Cortex of kidney (tissue), 1 donor: ENCODE results near the gene ROR1.

Experiments
- DNase-seq: peaks from one replicate; lab custom pipeline; 2025; lab: John Stamatoyannopoulos, UW

ROR1 gene

GRCh38 chr1:63935553-63935952, 161.7 kb downstream of the ROR1 start:
- DNase-seq = no peak

GRCh38 chr1:63936276-63936675, 162.5 kb downstream of the ROR1 start:
- no peak for DNase-seq

- DNase-seq = no peak
These were observed 163.0 kb downstream of the ROR1 start for GRCh38 chr1:63936801-63937200.

- no peak for DNase-seq
These were observed 163.7 kb downstream of the ROR1 start for GRCh38 chr1:63937461-63938022.

- no peak for DNase-seq
These were observed 166.6 kb downstream of the ROR1 start for GRCh38 chr1:63940440-63940839.

GRCh38 chr1:63943393-63943792, 169.6 kb downstream of the ROR1 start:
- DNase-seq = no peak

GRCh38 chr1:63945943-63946342, 172.1 kb downstream of the ROR1 start:
- DNase-seq = no peak

GRCh38 chr1:63946866-63947491, 173.2 kb downstream of the ROR1 start:
- no peak for DNase-seq

- DNase-seq = no peak
These were observed 174.1 kb downstream of the ROR1 start for GRCh38 chr1:63947904-63948303.

GRCh38 chr1:63950023-63950422, 176.2 kb downstream of the ROR1 start:
- DNase-seq = no peak

- no peak for DNase-seq
These were observed 177.5 kb downstream of the ROR1 start for GRCh38 chr1:63951059-63951946.

GRCh38 chr1:63954187-63954586, 180.4 kb downstream of the ROR1 start:
- no peak for DNase-seq

- no peak for DNase-seq
These were observed 181.7 kb downstream of the ROR1 start for GRCh38 chr1:63955370-63956145.

GRCh38 chr1:63958556-63958955, 184.7 kb downstream of the ROR1 start:
- no peak for DNase-seq

GRCh38 chr1:63960326-63960725, 186.5 kb downstream of the ROR1 start:
- no peak for DNase-seq

GRCh38 chr1:63966016-63966415, 192.2 kb downstream of the ROR1 start:
- no peak for DNase-seq

- no peak for DNase-seq
These were observed 194.1 kb downstream of the ROR1 start for GRCh38 chr1:63967901-63968300.

- DNase-seq = no peak
These were observed 195.0 kb downstream of the ROR1 start for GRCh38 chr1:63968663-63969440.

GRCh38 chr1:63969441-63969901, 195.7 kb downstream of the ROR1 start:
- DNase-seq = no peak

- DNase-seq = no peak
These were observed 197.7 kb downstream of the ROR1 start for GRCh38 chr1:63971557-63971956.

- no peak for DNase-seq
These were observed 199.2 kb downstream of the ROR1 start for GRCh38 chr1:63973005-63973419.
